Epithelial cell of prostate (primary cell): Measurements from ENCODE around the gene PARD3.
A peak's percentile ranks its signal among the peaks of the same experiment; 100 is the strongest.

Experiments used
- DNase-seq: peaks from one replicate; pipeline ENCODE4 v3.0.0-alpha.2; 2011; ENCODE audit warnings: low read depth, low spot score
- H3K27ac ChIP-seq: fragments of 450-650 bp; 2 replicates; pipeline ENCODE4 v1.5.1; 2017; ENCODE audit warnings: mild to moderate bottlenecking

The PARD3 gene

DNA sequence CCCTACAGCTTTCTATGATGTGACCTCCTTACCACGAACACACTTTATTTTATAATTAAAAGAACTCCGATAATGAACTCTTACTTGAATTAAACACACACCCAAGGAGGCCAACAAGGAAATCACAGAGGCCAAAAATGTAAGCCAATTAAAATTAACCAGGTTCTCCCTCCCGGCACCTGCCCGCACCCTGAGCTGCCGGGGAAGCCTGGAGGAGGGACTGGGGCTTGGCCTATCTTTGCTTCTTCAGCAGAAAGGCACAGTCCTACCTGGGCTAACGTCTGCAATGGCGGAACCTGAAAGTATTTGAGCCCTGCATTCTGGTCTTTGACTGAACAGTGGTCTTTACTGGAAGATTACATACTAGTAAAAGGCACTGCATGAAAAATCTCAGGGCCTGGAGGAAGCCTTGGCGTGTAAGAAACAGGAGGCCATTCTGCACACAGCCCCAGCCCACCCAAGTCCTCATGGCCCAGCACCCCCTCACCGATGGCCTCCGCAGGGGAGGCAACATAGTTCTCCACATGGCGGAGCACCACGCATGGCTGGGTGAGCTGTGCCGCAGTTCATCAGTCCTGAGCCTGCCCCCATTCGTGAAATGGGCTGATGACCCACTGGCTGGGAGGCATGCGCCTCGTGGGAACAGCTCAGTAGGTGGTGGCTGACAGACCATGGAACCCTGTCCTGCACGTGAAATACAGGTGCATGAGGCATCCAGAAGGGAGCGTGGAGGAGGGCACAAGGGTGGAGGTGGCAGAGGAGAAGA is 173.8 kb downstream of the PARD3 start:
- no peak overlapping the region for H3K27ac ChIP-seq

DNA sequence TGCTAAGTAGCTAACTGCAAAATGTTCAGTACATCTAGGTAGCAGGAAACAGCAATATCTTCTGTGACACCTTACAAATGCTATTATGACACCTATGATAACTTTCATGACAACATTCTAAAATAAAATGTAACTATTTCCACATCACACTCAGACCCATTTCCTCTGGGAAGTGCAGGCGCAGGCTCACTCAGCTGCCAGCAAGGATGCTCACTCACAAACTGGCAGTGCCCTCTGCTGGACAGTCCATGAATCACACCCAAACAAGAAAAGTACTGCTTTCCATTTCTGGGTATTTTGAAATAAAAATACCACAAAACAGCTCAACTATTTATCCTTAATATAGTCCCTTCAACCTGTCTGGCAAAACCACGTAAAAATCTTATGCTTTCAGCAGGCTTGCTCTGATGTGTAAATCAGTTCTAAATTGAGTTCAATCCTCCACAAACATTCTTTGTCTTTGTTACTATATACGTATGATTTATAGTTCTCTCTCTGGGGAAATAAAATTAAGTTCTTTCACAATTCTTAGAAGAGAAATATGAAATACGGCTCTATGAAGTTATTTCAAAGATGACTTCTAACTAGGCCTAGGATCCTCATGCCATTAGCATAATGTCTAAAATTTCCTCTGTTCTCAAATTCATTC is 176.6 kb downstream of the PARD3 start:
- H3K27ac ChIP-seq: no peak overlapping the region

More for the DNA sequence above, 173.8 kb downstream of the PARD3 start:
- DNase-seq: no peak

DNA sequence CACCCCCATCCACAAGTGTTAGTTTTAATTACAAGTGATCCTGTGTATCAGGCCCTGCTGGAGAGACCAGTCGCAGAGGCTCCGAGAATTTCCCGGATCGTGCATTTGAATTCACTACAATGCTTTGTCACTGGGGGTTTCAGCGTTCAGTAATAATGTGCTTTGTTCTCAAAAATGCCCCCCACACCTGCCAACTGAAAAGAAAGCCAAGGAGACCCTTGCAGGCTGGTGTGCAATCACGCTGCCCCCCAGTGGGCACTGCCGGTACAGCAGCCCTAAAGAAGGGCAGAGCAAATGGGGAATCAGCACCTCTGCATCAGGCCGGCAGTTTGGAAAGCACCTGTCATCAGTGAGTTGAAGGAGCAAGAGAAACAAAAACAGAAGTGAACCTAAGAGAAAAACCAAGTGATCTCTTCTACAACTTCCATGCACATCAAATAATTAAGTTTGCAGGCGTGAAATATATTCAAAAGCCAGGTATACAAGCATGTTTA is 177.6 kb downstream of the PARD3 start:
- DNase-seq: no peak

More for the DNA sequence above, 176.6 kb downstream of the PARD3 start:
- peak; percentile 22 for DNase-seq

DNA sequence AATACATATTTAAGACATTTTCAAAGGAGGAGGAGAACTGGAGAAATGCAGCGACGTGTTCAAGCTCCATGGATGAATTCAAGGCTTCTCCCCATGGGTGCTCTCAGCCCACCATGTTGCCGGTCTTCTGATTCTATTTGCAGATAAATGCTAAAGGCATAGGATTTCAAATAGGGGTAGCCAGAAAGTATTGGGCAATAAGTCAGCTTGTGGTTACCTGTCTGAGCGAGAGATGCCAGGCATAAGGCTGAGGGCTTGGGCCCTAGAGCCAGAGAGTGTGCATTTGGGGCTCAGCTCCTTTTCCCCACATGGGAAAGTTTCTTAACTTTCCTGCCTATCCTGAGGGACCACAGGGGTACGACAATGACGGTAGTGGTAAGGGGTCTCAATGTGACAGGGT is 180.0 kb downstream of the PARD3 start:
- no peak overlapping the region for H3K27ac ChIP-seq
- no peak for DNase-seq

More for the DNA sequence above, 177.6 kb downstream of the PARD3 start:
- H3K27ac ChIP-seq: no peak overlapping the region

DNA sequence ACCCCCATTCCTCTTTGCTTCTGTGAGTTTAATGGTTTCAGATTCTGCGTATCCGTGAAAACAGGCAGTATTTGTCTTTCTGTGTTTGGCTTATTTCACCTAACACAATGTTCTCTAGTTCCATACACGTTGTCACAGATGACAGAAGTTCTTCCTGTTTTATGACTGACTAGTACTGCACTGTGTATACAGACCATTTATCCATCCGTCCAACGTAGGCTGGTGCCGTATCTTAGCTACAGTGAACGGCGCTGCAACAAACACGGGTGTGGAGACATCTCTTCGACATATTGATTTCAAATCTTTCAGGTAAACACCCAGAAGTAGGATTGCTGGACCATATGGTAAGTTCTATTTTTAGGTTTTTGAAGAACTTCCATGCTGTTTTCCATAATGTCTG is 181.7 kb downstream of the PARD3 start:
- no peak overlapping the region for H3K27ac ChIP-seq
- no peak for DNase-seq

DNA sequence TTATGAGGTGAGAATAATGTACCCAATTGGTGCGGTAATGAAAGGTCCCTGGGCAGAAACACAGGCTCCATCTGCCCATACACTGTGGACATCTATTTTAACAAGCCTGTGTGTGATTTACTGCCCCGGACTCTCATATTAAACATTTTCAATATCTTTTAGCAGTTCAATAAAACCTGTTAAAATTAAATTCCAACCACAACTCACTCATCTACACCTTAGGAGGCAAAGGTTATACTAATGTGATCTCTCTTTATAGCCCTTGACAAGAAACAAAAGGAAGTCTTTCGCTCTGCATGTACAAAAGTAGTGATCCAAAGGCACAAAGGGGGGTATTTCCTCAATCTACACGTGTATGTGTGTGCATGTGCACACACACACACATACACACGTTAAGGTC is 186.0 kb downstream of the PARD3 start:
- no peak for DNase-seq
- no peak overlapping the region for H3K27ac ChIP-seq

DNA sequence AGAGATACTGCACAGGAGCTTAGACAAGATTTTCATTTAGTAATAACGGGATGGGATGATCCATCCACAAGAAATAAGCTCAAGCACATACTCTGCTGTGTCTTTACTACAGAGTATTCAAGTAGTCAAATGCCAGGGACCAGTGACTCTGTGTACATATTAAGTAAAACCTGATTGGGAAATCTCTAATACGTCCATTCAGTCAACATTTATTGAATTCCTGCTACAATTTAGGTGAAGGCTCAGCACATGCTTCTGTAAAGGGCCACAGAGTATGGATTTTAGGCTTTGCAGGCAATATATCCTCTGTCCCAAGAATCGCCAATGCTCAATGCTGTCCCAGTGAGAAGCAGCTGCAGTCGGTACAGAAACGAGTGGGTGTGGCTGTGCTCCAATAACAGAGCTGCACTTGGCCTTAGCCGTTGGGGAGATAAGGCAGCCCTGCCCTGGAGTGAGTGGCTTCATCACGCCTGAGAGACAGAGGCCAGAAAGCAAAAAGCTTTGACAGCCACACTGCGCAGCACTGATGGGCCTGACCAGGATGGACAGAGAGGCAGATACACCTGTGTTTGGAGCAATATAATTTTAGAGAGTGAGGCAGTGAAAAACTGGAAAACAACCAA is 186.8 kb downstream of the PARD3 start:
- no peak overlapping the region for H3K27ac ChIP-seq
- no peak for DNase-seq

DNA sequence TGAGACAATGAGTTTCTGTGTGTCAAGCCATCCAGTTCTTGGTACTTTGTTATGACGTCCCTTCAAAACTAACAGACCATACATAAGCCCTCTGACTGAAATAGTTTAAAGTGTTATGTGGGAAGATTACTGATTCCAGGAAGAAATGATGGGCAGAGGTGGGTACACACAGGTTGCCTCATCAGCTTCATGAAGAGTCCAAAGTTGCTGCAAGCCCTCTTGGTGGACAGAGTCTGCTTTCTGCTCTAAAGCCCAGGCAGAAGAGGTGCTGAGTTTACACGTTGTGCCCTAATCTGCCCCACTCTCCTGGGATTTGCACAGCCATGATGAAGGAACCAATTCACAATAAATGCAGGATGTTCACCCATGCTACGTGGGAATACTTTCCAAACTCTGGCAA is 187.4 kb downstream of the PARD3 start:
- H3K27ac ChIP-seq: no peak overlapping the region
- no peak for DNase-seq

DNA sequence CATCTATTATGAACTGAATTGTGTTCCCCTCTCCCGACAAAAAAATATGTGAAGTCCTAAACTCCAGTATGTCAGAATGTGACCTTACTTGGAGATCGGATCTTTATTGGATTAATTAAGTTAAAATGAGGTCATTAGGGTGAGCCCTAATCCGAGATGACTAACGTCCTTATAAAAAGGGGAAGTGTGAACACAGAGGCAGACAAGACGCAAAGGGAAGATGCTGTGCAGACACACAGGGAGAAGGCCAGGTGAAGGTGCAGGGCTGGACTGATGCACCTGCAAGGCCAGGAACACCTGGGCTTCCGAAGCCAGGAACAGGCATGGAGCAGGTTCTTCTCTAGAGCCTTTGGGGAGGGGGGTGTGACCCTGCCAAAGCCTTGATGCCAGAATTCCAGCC is 187.8 kb downstream of the PARD3 start:
- H3K27ac ChIP-seq: no peak overlapping the region
- no peak for DNase-seq

DNA sequence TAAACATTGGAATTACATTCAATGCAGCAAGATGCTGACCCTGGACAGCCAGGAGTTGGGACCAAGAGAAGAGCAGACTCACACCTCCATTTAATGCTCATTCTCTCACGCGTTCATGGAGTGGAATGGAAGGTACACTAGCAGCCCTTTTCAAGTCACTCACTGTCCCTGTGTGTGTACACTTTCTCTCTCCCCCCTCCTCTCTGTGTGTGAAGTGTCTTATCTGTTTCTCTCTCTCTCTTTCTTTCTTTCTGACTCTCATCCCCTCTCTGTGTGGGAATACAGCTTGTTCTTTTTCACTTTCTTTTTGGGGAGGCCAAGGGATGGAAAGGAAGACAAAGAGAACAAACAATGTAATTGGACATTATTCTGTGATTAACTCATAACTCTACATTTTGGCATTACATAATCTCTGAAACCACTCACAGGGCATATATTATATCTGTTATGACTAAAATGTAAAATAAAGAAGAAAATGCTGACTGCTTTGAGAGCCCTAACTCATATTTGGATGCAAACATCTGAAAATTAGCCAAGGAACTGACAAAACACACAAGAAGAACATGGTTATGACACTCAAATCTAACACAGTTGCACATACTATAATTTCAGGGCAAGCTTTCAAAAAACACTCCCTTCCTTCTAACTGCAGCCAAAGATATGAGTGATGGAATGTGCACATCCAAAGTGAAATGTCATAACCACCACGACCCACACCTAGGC is 188.8 kb downstream of the PARD3 start:
- H3K27ac ChIP-seq: no peak overlapping the region
- DNase-seq: no peak

DNA sequence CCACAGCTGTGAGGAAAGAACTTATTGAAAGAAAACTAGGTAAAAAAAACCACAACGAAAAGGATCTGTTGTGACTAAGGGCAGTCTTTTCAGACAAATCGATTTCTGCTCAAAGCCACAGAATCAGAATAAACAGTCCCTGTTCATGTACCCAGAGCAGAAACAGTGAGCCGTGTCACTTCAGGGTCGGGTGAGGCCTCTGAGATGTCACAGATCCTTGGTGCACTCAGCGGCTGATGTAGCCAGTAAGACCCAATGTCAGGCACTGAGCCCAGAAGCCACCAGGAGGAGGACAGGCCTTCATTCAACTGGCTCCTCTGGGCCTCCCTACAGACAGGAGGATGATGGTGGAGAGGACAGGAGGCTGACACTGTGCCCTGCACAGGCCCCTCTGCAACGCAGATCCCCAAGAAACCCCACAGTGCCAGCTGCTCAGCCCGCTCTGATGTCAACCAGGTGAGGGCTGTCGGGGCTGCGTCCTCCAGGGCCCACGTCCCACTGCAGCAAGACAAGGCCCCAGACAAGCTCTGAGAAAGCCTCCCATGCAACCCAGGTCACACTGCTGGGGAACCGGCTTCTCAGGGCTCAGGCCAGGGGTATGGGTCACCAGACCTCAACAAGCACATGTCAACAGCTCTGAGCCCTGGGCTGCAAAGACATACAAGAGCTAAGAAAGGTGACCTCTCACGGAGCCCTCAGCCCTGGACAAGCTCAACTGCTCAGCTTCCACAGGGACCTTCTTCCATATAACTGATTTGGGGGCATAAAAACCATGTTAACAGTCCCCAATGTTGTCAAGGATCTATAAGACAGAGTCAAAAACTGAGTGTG is 190.6 kb downstream of the PARD3 start:
- H3K27ac ChIP-seq: no peak overlapping the region
- no peak for DNase-seq

DNA sequence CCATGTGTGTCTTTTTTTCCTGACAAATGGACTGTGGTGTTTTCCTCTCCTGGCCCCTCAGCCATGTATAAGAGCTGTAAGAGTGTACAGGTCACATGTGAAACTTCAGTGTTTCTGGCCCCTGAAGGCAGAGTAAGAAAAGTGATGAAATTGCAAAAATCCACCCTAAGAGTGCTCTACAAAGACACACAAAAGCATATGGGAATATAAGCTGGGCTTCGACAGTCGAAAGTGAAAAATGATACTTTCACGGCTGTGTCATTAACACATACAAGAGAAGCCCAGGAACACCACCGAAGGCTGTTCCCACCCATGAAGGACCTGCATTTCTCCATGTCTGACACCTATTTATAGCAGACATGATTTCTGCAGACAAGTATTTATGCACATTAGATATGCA is 192.2 kb downstream of the PARD3 start:
- H3K27ac ChIP-seq: no peak overlapping the region
- DNase-seq: no peak

DNA sequence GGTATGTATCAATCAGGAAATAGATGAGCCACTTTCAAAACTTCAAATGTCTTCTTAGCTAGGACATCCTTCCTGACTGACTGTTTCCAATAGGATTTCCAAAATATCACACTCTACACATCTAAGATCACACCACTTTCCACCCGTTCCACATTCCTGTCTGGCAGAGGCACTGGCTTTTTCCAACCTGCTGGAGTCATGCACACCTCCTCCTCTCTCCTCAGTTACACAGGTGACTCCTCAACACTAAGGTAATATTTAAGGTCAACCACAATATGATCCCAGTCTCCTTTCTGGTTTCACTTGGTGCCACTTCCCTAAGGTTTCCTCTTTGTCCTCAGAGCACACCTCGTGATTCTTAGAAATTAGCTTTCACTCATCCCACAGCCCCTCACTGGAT is 196.5 kb downstream of the PARD3 start:
- no peak overlapping the region for H3K27ac ChIP-seq
- DNase-seq: no peak

DNA sequence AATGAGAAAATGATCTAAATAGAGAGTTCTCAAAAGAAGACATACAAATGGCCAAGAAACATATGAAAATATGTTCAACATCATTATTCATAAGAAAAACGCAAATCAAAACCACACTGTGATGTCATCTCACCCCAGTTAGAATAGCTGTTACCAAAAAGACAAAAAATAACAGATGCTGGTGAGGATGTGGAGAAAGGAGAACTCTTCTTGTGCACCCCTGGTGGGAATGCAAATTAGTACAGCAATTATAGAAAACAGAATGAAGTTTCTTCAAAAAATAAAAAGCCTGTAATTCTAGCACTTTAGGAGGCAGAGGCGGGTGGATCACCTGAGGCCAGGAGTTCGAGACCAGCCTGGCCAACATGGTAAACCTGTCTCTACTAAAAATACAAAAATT is 199.3 kb downstream of the PARD3 start:
- H3K27ac ChIP-seq: no peak overlapping the region
- DNase-seq: no peak

DNA sequence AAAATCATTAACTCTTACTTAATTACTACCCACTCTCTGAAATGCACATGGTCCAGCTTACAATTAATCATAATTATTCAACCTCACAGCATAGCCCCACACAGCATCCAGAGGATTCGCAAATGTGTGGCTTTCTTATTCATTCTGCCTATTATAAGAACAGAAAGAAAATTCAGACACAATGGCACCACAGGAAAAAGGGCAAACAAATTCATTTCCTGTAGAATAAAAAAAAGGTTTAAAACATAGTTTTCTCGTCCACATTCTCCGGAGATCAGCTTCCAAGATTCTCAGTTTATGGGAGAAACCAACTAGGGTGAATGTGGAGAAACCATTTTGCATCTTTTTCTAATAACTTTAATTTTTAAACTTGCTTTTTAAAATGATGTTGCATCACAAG is 201.6 kb downstream of the PARD3 start:
- no peak overlapping the region for H3K27ac ChIP-seq
- DNase-seq: no peak

DNA sequence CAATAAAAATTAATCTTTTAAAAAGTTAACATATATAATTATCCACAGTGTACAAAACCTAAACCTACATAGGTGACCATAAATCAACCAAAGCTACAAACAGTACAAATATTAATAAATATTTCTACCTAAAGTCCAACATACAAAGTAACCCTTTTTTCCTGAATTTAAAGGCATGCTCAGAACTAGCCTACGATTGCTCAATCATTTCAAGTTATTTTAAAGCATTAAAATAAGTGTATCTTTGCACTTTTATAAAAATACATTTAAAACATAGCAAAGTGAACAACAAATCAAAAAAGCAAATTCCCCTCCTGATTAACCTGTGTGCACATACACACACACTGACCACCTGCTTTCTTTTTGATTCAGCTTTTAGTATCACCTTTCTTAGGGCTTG is 202.2 kb downstream of the PARD3 start:
- DNase-seq: no peak

DNA sequence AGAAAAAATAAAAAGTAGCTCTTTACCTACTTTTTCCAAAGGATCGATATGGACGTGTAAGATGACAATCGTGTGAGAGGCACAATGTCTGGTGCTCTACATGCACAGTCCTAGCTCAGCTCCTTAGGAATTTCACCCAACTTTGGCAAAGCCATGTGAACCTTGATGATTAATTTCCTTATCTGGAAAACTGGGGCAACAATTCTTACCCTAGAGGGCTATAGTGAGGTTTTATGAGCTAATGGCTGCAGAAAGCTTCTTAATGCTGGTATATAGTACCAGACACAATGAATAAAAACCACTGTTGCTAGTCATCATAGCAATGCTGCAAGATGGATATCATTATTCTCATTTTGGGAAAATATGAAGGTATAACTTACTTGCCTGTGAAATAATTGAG is 202.7 kb downstream of the PARD3 start:
- no peak for DNase-seq
- no peak overlapping the region for H3K27ac ChIP-seq

More for the DNA sequence above, 202.2 kb downstream of the PARD3 start:
- H3K27ac ChIP-seq: no peak overlapping the region

DNA sequence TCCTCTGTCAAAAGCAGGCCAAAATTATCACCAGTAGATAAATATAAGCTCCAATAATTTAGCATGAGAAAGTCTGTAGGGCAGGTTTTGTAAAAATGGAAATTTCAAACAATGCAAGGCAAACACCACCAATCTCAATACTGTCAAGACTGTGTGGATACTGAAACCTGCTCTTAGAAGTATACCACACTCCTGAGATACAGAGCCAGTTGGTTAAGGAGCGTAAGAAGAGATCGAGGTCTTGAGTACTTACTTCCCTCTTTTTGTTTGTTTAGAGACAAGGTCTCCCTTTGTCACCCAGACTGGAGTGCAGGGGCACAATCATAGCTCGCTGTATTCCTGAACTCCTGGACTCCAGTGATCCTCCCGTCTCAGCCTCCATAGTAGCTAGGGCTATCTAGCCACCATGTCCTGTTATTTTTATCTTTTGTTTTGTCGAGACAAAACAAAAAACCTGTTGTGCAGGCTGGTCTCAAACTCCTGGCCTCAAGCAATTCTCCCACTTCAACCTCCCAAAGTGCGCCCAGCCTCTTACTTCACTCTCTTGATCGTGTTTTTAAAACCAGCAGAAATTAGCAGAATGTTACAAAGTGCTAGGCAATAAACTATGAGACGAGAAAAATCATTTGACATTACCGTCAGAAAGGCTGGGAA is 205.7 kb downstream of the PARD3 start:
- H3K27ac ChIP-seq: no peak overlapping the region
- DNase-seq: no peak

DNA sequence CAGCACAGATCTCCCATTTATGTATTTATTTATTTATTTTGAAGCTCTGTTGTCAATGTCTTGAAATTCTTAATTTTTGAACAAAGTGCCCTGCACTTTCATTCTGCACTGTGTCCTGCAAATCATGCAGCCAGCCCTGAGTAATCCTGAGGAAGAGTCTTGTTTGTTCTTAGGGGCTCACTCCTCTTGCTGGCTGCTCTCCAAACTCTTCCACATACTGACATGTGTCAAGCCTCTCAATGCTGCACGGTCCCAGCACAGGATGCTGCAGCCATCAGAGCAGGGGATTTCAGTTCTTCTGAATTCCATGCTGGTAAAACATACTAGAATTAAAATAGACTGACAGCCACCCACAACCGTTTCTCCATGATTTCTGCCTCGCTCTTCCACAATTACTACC is 207.2 kb downstream of the PARD3 start:
- DNase-seq: no peak
- H3K27ac ChIP-seq: no peak overlapping the region
